GM23338 (cell line): ENCODE measurements around the gene EML2.

ENCODE experiments used
- CREB1 ChIP-seq: fragments of 250-450 bp; sonication (Bioruptor Pico); IDR thresholded peaks from 2 replicates; pipeline ENCODE4 v1.5.0; 2020; ENCODE audit warnings: low read depth, mild to moderate bottlenecking, moderate library complexity
- TF ChIP-seq, protein P1 (sequence below), 2 experiments: fragments of 200-600 bp in 1 of 2; sonication (generic) in 1 of 2; conservative IDR thresholded peaks; 2 replicates each; pipeline versions ENCODE4 v1.5.1 to v1.6.1; 2016 to 2017; ENCODE audit warnings: antibody characterized with exemption in 2 of 2, low read depth in 2 of 2, mild to moderate bottlenecking in 2 of 2, moderate library complexity in 1 of 2

DNA sequence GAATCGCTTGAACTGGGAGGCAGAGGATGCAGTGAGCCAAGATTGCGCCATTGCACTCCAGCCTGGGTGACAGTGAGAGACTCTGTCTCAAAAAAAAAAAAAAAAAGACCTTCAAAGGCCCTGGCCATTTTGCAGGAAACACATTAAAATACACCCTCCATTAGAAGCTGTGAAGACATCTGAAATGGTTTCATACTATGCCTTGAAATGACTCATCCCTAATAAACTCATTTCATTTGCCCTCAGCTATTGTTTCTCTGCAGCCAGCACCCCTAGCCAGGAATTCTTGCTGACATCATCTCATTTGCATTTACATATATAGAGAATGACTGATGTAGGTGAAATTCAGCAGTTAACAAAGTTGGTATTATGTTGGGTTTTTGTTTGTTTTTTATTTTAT lies 8.7 kb downstream of the EML2 start:
- TF ChIP-seq, protein P1, sequence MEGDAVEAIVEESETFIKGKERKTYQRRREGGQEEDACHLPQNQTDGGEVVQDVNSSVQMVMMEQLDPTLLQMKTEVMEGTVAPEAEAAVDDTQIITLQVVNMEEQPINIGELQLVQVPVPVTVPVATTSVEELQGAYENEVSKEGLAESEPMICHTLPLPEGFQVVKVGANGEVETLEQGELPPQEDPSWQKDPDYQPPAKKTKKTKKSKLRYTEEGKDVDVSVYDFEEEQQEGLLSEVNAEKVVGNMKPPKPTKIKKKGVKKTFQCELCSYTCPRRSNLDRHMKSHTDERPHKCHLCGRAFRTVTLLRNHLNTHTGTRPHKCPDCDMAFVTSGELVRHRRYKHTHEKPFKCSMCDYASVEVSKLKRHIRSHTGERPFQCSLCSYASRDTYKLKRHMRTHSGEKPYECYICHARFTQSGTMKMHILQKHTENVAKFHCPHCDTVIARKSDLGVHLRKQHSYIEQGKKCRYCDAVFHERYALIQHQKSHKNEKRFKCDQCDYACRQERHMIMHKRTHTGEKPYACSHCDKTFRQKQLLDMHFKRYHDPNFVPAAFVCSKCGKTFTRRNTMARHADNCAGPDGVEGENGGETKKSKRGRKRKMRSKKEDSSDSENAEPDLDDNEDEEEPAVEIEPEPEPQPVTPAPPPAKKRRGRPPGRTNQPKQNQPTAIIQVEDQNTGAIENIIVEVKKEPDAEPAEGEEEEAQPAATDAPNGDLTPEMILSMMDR (conservative IDR thresholded peaks at IDR 0.05; ENCODE audit: low read depth in 2 of 2), result no peak
- no peak for TF ChIP-seq CREB1 (CRISPR knock-in tag)
